WTC11 (cell line): ENCODE measurements around the gene CD320. TPM values are rescaled to one million over a fixed set of nuclear protein-coding genes. Genes with fewer than 3 reads are reported as not detected.

Source experiments
- ATAC-seq: fragments of 200-7000 bp; cut with Tn5 transposase; 2 replicates; pipeline ENCODE4 v1.10.0; 2021; ENCODE audit warnings: mild to moderate bottlenecking, moderate library complexity
- CTCF ChIA-PET: fragments of 300-600 bp; sonication (Branson Sonifier 250); formaldehyde crosslinking; loops from one replicate; lab custom pipeline; 2021; ENCODE audit warnings: antibody characterized with exemption; lab: Charles Lee
- POLR2A ChIA-PET: fragments of 350-600 bp; sonication (Branson Sonifier 250); formaldehyde crosslinking; loops from one replicate; lab custom pipeline; 2021; ENCODE audit warnings: antibody characterized with exemption; lab: Charles Lee
- DNase-seq: peaks from one replicate; pipeline ENCODE4 v3.0.0; 2021; ENCODE audit warnings: low spot score
- H3K27ac Mint-ChIP-seq: 2 replicates; pipeline ENCODE4 v1.8.0; 2021; ENCODE audit warnings: mixed read lengths
- H3K27me3 Mint-ChIP-seq: 2 replicates; pipeline ENCODE4 v1.8.0; 2021; ENCODE audit warnings: low read depth, mild to moderate bottlenecking, moderate library complexity, mixed read lengths
- H3K36me3 Mint-ChIP-seq: 2 replicates; pipeline ENCODE4 v1.8.0; 2021; ENCODE audit warnings: mixed read lengths
- H3K4me1 Mint-ChIP-seq: 2 replicates; pipeline ENCODE4 v1.8.0; 2022; ENCODE audit warnings: mixed read lengths
- H3K4me3 Mint-ChIP-seq: 2 replicates; pipeline ENCODE4 v1.8.0; 2021; ENCODE audit warnings: mild to moderate bottlenecking, moderate library complexity, mixed read lengths
- H3K9me3 Mint-ChIP-seq: 2 replicates; pipeline ENCODE4 v1.8.0; 2021; ENCODE audit warnings: mixed read lengths
- ATF1 ChIP-seq: sonication (generic); formaldehyde crosslinking; IDR thresholded peaks from 2 replicates; pipeline ENCODE4 v1.8.1; 2023; ENCODE audit warnings: mild to moderate bottlenecking, moderate library complexity, missing genetic modification reagents
- CBFB ChIP-seq: sonication (generic); formaldehyde crosslinking; IDR thresholded peaks from 2 replicates; pipeline ENCODE4 v1.8.1; 2022; ENCODE audit warnings: mild to moderate bottlenecking, low read depth, missing genetic modification reagents
- CDX4 ChIP-seq: fragments of 250-450 bp; sonication (Bioruptor Pico); IDR thresholded peaks from 2 replicates; pipeline ENCODE4 v1.9.0; 2021; ENCODE audit warnings: moderate library complexity, mild to moderate bottlenecking, inconsistent platforms, borderline replicate concordance
- CREB1 ChIP-seq: sonication (generic); formaldehyde crosslinking; IDR thresholded peaks from 2 replicates; pipeline ENCODE4 v1.8.0; 2023; ENCODE audit warnings: mild to moderate bottlenecking, missing genetic modification reagents
- CREM ChIP-seq: sonication (generic); formaldehyde crosslinking; IDR thresholded peaks from 2 replicates; pipeline ENCODE4 v1.8.1; 2022; ENCODE audit warnings: mild to moderate bottlenecking, missing genetic modification reagents, moderate library complexity
- E2F4 ChIP-seq: sonication (generic); formaldehyde crosslinking; IDR thresholded peaks from 2 replicates; pipeline ENCODE4 v1.8.1; 2022; ENCODE audit warnings: low read depth, mild to moderate bottlenecking, moderate library complexity, missing genetic modification reagents, borderline replicate concordance
- ESRRA ChIP-seq: sonication (generic); formaldehyde crosslinking; IDR thresholded peaks from 2 replicates; pipeline ENCODE4 v1.8.1; 2022; ENCODE audit warnings: mild to moderate bottlenecking, missing genetic modification reagents, borderline replicate concordance
- ETV6 ChIP-seq: sonication (generic); formaldehyde crosslinking; IDR thresholded peaks from 2 replicates; pipeline ENCODE4 v1.8.1; 2022; ENCODE audit warnings: mild to moderate bottlenecking, missing genetic modification reagents
- FOXK1 ChIP-seq: sonication (generic); formaldehyde crosslinking; IDR thresholded peaks from 2 replicates; pipeline ENCODE4 v1.8.0; 2022; ENCODE audit warnings: mild to moderate bottlenecking, moderate library complexity, missing genetic modification reagents
- FOXP1 ChIP-seq: sonication (generic); formaldehyde crosslinking; IDR thresholded peaks from 2 replicates; pipeline ENCODE4 v1.8.0; 2022; ENCODE audit warnings: missing genetic modification reagents, mild to moderate bottlenecking, moderate library complexity, borderline replicate concordance
- GABPB1 ChIP-seq: sonication (generic); formaldehyde crosslinking; IDR thresholded peaks from 2 replicates; pipeline ENCODE4 v1.8.1; 2023; ENCODE audit warnings: mild to moderate bottlenecking, missing genetic modification reagents
- HMGXB4 ChIP-seq: sonication (generic); formaldehyde crosslinking; IDR thresholded peaks from 2 replicates; pipeline ENCODE4 v1.8.1; 2023; ENCODE audit warnings: mild to moderate bottlenecking, moderate library complexity, missing genetic modification reagents
- JUN ChIP-seq: sonication (generic); formaldehyde crosslinking; IDR thresholded peaks from 2 replicates; pipeline ENCODE4 v1.8.0; 2023; ENCODE audit warnings: mild to moderate bottlenecking, missing genetic modification reagents
- MXD4 ChIP-seq: fragments of 250-450 bp; sonication (Bioruptor Pico); IDR thresholded peaks from 2 replicates; pipeline ENCODE4 v1.8.0; 2021; ENCODE audit warnings: mild to moderate bottlenecking, moderate library complexity, borderline replicate concordance
- NFE2L1 ChIP-seq: sonication (generic); formaldehyde crosslinking; IDR thresholded peaks from 2 replicates; pipeline ENCODE4 v1.8.1; 2023; ENCODE audit warnings: missing genetic modification reagents
- RORB ChIP-seq: fragments of 250-450 bp; sonication (Bioruptor Pico); IDR thresholded peaks from 2 replicates; pipeline ENCODE4 v1.9.0; 2021; ENCODE audit warnings: mild to moderate bottlenecking
- SP1 ChIP-seq: sonication (generic); formaldehyde crosslinking; conservative IDR thresholded peaks from 2 replicates; pipeline ENCODE4 v1.8.1; 2022; ENCODE audit warnings: missing genetic modification reagents
- TEAD1 ChIP-seq: sonication (generic); formaldehyde crosslinking; IDR thresholded peaks from 2 replicates; pipeline ENCODE4 v1.8.0; 2022; ENCODE audit warnings: mild to moderate bottlenecking, missing genetic modification reagents
- USF1 ChIP-seq: sonication (generic); formaldehyde crosslinking; IDR thresholded peaks from 2 replicates; pipeline ENCODE4 v1.8.0; 2022; ENCODE audit warnings: mild to moderate bottlenecking, missing genetic modification reagents
- ZBTB43 ChIP-seq: sonication (generic); formaldehyde crosslinking; IDR thresholded peaks from 2 replicates; pipeline ENCODE4 v1.8.1; 2023; ENCODE audit warnings: mild to moderate bottlenecking, missing genetic modification reagents
- ZNF396 ChIP-seq: fragments of 250-450 bp; sonication (Bioruptor Pico); IDR thresholded peaks from 2 replicates; pipeline ENCODE4 v1.8.0; 2021; ENCODE audit warnings: mild to moderate bottlenecking, moderate library complexity, borderline replicate concordance
- ZNF416 ChIP-seq: fragments of 250-450 bp; sonication (Bioruptor Pico); IDR thresholded peaks from 2 replicates; pipeline ENCODE4 v1.9.0; 2021; ENCODE audit warnings: mild to moderate bottlenecking, inconsistent platforms
- ZNF425 ChIP-seq: fragments of 250-450 bp; sonication (Bioruptor Pico); conservative IDR thresholded peaks from 2 replicates; pipeline ENCODE4 v1.9.0; 2021; ENCODE audit warnings: mild to moderate bottlenecking
- total RNA-seq: library from RNA; stranded (reverse); gene quantifications from 3 replicates; pipeline ENCODE4 v1.2.3, GENCODE V29; 2021
- TF ChIP-seq, protein P1 (sequence below): sonication (generic); formaldehyde crosslinking; IDR thresholded peaks from 2 replicates; pipeline ENCODE4 v1.8.0; 2022; ENCODE audit warnings: mild to moderate bottlenecking, missing genetic modification reagents
- TF ChIP-seq, protein P2 (sequence below): sonication (generic); formaldehyde crosslinking; IDR thresholded peaks from 2 replicates; pipeline ENCODE4 v1.8.1; 2023; ENCODE audit warnings: mild to moderate bottlenecking, missing genetic modification reagents, moderate library complexity

CD320 gene
- total RNA-seq, 1 experiment from 2014 or later, result 107 TPM

DNA sequence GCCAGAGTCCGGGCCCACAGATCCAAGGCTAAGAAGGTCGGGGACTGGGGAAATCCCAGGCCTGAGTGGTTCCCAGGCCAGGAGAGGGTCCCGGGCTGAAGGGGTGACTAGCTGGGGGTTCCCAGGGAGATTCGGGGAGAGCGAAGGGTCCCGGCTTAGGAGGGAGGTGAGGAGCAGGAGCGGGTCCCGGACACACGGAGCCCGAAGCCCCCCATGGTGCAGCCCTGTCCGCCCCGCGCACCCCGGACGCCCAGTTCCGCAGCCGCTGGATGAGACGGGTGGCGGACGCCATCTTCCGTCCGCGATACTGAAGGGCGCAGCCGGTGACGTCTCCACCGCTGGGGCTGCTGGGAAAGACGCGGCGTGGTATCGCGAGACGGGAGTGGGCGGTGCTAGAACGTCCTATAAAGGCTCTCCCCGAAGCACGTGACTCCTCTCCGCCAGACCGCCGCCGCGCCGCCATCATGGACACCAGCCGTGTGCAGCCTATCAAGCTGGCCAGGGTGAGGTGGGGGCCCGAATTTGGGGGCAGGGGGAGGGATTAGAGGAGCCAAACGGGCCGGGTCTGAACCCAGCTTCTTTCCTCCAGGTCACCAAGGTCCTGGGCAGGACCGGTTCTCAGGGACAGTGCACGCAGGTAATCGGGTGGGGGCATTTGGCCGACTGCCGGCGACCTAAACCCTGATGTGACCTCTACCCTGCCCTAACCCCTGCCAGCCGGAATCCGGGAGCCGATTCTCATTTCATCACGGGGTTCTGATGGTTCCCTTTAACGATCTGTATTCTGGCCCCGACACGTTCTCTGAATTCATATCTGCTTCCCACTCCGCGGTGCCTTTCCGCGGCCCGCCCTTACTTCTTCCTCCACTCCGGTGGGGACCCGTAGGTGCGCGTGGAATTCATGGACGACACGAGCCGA is 13.2 kb upstream of the CD320 start, which contains the start of the genes NDUFA7 and RPS28:
NDUFA7 (minus strand) TSS at position 309 of the 919 bp plus-strand sequence; CDS start at position 292, 17 bp downstream.
RPS28 (plus strand) TSS at position 430 of the 919 bp plus-strand sequence; CDS start at position 465, 35 bp downstream.
- ATAC-seq (peak; percentile 65), DNase-seq (peak; percentile 98)
- Mint-ChIP-seq H3K27ac (peak within 1 kb of the TSS; percentile 98), H3K27me3 (no peaks in the 10 kb centered on the region; the same call in 1 of the 2 replicates), H3K9me3 (no peaks in the 10 kb centered on the region), H3K36me3 (peaks cover 20% of the 10 kb centered on the region), H3K4me1 (peaks cover 36% of the 10 kb centered on the region), H3K4me3 (peak within 1 kb of the TSS; percentile 97)
- POLR2A ChIA-PET, result interaction anchor here (0.6 to 1.2 kb wide), 4 partner anchors 9 to 143 kb away, joined by 3 to 4 read pairs (median 3); no protein-coding TSS in a partner anchor
- CTCF ChIA-PET, result interaction anchor here (0.8 kb wide), 1 partner anchor 14 kb away, joined by 3 read pairs; no protein-coding TSS in a partner anchor
- TF ChIP-seq, protein P1, sequence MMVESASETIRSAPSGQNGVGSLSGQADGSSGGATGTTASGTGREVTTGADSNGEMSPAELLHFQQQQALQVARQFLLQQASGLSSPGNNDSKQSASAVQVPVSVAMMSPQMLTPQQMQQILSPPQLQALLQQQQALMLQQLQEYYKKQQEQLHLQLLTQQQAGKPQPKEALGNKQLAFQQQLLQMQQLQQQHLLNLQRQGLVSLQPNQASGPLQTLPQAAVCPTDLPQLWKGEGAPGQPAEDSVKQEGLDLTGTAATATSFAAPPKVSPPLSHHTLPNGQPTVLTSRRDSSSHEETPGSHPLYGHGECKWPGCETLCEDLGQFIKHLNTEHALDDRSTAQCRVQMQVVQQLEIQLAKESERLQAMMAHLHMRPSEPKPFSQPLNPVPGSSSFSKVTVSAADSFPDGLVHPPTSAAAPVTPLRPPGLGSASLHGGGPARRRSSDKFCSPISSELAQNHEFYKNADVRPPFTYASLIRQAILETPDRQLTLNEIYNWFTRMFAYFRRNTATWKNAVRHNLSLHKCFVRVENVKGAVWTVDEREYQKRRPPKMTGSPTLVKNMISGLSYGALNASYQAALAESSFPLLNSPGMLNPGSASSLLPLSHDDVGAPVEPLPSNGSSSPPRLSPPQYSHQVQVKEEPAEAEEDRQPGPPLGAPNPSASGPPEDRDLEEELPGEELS (CRISPR knock-in tag), result peak; percentile 55
- TF ChIP-seq HMGXB4, result peak; percentile 62; the same call in 1 of the 2 replicates
- peak; percentile 29; the same call in 1 of the 2 replicates for TF ChIP-seq RORB
- TF ChIP-seq ATF1 (CRISPR knock-in tag), result peak; percentile 66; the same call in 1 of the 2 replicates
- TF ChIP-seq CBFB (CRISPR knock-in tag), result peak; percentile 86; the same call in 1 of the 2 replicates
- TF ChIP-seq, protein P2, sequence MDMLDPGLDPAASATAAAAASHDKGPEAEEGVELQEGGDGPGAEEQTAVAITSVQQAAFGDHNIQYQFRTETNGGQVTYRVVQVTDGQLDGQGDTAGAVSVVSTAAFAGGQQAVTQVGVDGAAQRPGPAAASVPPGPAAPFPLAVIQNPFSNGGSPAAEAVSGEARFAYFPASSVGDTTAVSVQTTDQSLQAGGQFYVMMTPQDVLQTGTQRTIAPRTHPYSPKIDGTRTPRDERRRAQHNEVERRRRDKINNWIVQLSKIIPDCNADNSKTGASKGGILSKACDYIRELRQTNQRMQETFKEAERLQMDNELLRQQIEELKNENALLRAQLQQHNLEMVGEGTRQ, result peak; percentile 96
- peak; percentile 80; the same call in 1 of the 2 replicates for TF ChIP-seq TEAD1
- peak; percentile 65; the same call in 1 of the 2 replicates for TF ChIP-seq FOXP1 (CRISPR knock-in tag)
- TF ChIP-seq ZNF396, result no peak
- no peak for TF ChIP-seq E2F4 (CRISPR knock-in tag)
- TF ChIP-seq CREM (CRISPR knock-in tag), result peak; percentile 96
- no peak for TF ChIP-seq ZNF425
- TF ChIP-seq JUN (CRISPR knock-in tag), result peak; percentile 0; the same call in 1 of the 2 replicates
- peak; percentile 97 for TF ChIP-seq SP1 (CRISPR knock-in tag)
- TF ChIP-seq MXD4, result no peak
- TF ChIP-seq ZBTB43 (CRISPR knock-in tag), result peak; percentile 75; the same call in 1 of the 2 replicates
- TF ChIP-seq USF1, result peak; percentile 95
- peak; percentile 79; the same call in 1 of the 2 replicates for TF ChIP-seq ETV6 (CRISPR knock-in tag)
- TF ChIP-seq ZNF416 (CRISPR knock-in tag), result peak; percentile 21; the same call in 1 of the 2 replicates
- TF ChIP-seq NFE2L1, result peak; percentile 84; the same call in 1 of the 2 replicates
- peak; percentile 75 for TF ChIP-seq GABPB1 (CRISPR knock-in tag)
- no peak for TF ChIP-seq CDX4
- peak; percentile 98 for TF ChIP-seq FOXK1 (CRISPR knock-in tag)
- 0 out of 2 replicates have a peak, but pooled peaks have one; percentile 40 for TF ChIP-seq ESRRA (CRISPR knock-in tag)
- peak; percentile 92; the same call in 1 of the 2 replicates for TF ChIP-seq CREB1
